Activated CD4-positive, alpha-beta T cell treated with anti-CD3 and anti-CD28 coated beads for 4 hours (primary cell): ENCODE measurements around the gene EYS.

Experiments
- DNase-seq, 2 donors: peaks; one replicate each; pipeline ENCODE4 v3.0.0-alpha.2; 2020

EYS gene

GRCh38 chr6:65707126-65707826 is at the start of gene EYS:
EYS (minus strand) TSS chr6:65707226; CDS start chr6:65495410, 211,816 bp downstream.
- DNase-seq, result no peak

DNA sequence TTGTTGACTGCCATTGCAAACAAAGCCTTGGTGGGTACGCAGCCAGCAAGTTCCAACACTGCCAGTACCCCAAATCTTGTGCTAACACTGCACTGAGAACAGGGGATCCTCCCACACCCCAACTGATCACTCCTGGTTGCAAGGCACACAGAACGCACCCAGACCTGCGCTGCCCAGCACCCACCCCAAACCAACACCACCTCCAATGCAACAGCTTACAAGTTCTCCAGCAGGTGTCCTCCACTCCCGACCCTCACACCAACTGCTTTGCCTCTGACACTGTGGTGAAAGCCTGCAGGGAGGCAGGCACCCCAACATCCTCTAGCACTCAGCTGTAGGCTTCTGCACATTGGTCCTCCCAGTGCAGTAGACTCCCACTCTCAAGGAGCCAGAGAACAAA is 39.3 kb upstream of the EYS start:
- no peak for DNase-seq

DNA sequence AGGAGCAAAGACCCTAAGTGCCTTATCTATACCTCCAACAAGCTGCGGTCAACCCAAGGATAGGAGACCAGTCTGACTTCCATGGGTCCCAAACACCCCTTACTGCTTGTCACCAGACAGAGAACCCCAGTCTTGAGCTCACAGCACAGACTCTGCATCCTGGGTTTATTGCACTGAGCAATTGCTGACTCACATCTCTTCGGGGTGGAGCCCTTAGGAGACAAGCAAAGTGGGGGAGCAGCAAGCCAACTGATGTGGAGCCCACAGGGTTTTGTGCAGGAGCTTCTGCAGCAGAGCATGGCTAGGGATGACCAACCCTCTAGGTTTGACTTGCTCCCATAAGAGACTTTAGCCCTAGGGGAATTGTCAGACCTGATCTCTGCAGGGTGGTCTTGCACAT is 38.6 kb upstream of the EYS start:
- no peak for DNase-seq

- DNase-seq, result no peak
Observed at GRCh38 chr6:65728879-65729479, 22.0 kb upstream of the EYS start.

DNA sequence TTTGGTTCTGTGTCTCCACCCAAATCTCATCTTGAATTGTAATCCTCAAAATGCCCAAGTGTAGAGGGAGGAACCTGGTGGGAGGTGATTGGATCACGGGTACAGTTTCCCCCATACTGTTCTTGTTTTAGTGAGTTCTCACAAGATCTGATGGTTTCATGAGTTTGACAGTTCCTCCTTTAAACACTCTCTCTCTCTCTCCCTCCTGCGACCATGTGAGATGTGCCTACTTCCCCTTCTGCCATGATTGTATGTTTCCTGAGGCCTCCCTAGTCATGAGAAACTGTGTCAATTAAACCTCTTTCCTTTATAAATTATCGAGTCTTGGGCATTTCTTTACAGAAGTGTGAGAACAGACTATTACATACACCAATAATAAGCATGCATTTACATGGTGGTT is 12.1 kb upstream of the EYS start:
- no peak for DNase-seq

- DNase-seq, result no peak
Observed at GRCh38 chr6:65711531-65711930, 4.5 kb upstream of the EYS start.

DNA sequence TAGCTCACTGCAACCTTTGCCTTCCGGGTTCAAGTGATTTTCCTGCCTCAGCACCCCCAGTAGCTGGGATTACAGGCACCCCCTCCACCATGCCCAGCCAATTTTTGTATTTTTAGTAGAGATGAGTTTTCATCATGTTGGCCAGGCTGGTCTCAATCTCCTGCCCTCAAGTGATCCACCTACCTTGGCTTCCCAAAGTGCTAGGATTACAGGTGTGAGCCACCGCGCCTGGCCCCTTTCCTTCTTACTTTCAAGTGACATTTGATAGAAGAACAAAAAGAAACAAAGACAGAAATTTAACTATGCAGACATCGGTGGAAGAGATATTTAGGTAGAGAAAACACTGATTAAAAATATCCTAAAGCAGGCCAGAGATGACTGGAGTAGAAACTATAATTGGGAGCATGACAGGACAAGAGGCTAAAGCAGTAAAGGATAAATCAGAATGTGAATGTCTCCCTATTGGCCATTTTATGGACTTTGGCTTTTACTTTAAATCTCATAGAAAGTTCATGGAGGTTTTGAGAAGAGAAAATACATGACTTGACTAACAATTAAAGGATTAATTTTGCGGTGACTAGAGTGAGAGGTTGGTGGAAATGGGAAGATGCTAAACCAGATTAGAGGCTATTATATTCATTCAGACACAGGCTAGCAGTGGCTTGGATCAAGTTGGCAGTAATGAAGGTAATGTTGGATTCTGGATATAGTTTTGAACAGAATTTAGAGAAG is 2.2 kb upstream of the EYS start:
- no peak for DNase-seq

GRCh38 chr6:65708162-65708561 is 1.1 kb upstream of the EYS start:
- DNase-seq, result no peak

DNA sequence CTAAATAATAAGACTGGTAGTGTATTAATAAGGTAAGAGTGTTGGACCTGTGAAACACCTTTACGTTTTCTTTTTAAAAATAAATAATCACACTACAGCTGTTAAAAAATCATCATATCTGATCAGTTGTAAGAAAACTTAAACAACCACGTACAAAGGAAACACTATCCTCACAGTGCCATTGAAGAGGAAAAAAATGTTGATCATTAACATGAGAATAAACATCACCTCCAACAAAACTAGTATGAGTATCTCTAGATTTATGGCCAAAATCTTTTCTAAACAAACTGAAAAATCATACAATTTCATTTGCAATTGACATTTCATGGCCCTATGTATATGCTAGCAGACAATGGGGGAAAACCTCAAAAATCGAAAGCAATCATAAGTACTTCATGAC is 590 bp downstream of the EYS start:
- DNase-seq, result no peak

GRCh38 chr6:65701325-65701724 is 5.7 kb downstream of the EYS start:
- no peak for DNase-seq

GRCh38 chr6:65700561-65700960 is 6.5 kb downstream of the EYS start:
- no peak for DNase-seq

- DNase-seq, result no peak
Observed at GRCh38 chr6:65692109-65692508, 14.9 kb downstream of the EYS start.

DNA sequence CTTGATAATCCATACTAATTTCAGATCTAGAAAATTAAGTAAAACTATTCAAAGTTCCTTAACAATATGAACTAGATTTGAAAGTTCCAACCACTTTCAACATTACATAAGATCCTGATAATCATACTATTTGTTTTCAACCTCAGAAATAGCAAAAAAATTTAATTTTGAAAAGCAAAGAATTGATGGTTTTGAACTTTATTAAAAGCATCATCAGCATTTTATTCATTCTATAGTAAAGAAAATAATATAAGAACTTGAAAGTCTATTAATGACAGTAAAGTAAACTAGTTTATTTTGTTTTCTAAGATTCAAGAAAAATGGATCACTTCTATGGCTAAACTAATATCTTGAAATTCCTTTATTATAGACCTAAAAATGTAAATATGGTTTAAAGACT is 26.8 kb downstream of the EYS start:
- no peak for DNase-seq

- DNase-seq, result no peak
Observed at GRCh38 chr6:65671922-65672321, 35.1 kb downstream of the EYS start.

DNA sequence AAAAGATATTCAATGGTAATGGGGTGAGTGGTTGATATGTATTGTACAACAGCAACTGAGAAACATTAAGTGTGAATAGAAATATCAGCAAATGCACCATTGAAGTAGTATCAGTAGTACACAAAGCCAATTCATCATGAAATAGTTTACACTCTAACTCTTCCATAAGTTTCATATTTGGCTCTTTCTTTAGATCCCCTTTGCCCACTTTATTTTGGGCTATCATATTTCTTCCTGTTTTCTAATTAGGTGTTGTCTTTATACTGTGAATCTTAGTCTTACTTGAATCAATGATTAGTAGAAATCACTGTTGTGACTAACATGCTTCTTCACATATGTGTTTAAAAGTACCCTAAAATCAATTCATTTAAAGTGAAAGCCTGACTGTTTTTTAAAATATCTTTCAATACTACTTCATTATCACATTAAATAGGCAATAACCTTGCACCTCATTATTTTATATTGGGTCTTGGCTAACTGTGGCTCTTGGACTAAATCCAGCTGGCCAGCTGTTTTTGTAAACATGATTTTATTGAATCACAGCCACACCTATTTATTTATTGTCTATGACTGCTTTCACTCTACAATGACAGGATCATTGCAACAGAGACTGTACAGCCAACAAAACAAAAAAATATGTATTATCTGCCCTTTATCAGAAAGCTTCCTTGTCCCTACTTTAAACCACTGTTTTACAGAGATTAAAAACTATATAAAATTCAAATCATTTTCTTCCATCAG is 38.9 kb downstream of the EYS start:
- DNase-seq, result no peak

GRCh38 chr6:65650086-65650485 is 56.9 kb downstream of the EYS start:
- no peak for DNase-seq

GRCh38 chr6:65649392-65649791 is 57.6 kb downstream of the EYS start:
- no peak for DNase-seq

DNA sequence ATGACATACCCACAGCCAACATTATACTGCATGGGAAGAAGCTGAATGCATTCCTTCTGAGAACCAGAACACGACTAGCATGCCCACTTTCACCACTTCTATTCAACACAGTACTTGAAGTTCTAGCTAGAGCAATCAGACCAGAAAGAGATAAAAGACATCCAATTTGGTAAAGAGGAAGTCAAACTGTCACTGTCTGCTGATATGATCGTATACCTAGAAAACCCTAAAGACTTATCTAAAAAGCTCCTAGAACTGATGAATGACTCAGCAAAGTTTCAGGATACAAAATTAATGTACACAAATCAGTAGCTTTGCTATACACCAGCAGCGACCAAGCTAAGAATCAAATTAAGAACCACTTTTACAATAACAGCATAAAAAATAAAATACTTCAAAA is 60.5 kb downstream of the EYS start:
- no peak for DNase-seq

DNA sequence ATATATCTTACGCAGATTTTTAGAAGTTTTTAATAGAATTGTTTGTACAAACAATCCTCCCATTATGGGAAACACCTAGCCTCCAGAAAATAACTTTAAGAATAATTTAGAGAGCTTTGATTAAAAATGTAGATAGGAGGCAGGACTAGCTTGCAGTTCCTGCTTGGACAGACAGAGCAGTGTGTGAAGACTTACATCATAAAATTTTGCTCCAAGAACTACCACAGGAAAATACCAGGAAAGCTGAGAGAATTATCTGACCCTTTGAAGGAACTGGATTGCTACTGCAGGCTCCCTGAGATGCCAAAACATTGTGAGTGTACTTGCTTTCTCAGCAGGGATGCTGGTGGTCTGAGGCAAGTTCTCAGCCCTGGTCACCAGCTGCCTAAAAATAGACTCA is 64.2 kb downstream of the EYS start:
- no peak for DNase-seq

- DNase-seq, result no peak
Observed at GRCh38 chr6:65638047-65638831, 68.8 kb downstream of the EYS start.

GRCh38 chr6:65637289-65638046 is 69.6 kb downstream of the EYS start:
- DNase-seq, result no peak

- no peak for DNase-seq
Observed at GRCh38 chr6:65633501-65633900, 73.5 kb downstream of the EYS start.
